BE2C (cell line): ENCODE measurements around the gene SYNE3.

ENCODE experiments used
- DNase-seq: peaks from one replicate; pipeline ENCODE4 v3.0.0-alpha.2; 2020
- H3K27me3 ChIP-seq: fragments of 250-450 bp; sonication (Bioruptor Pico); 2 replicates; pipeline ENCODE4 v1.5.1; 2020; ENCODE audit warnings: mild to moderate bottlenecking
- H3K36me3 ChIP-seq: fragments of 250-450 bp; sonication (Bioruptor Pico); 2 replicates; pipeline ENCODE4 v1.5.1; 2020; ENCODE audit warnings: mild to moderate bottlenecking
- H3K4me1 ChIP-seq: fragments of 250-450 bp; sonication (Bioruptor Pico); 2 replicates; pipeline ENCODE4 v1.5.1; 2020
- H3K4me3 ChIP-seq: 2 replicates; pipeline ENCODE4 v1.5.1; 2011; ENCODE audit warnings: low read depth, low read length
- H3K9me3 ChIP-seq: fragments of 250-450 bp; sonication (Bioruptor Pico); 2 replicates; pipeline ENCODE4 v1.5.1; 2020
- CTCF ChIP-seq: IDR thresholded peaks from 2 replicates; pipeline ENCODE4 v1.5.1; 2012; ENCODE audit warnings: mild to moderate bottlenecking, low read depth, low read length

The SYNE3 gene

GRCh38 chr14:95477411-95478269 is 38.8 kb downstream of the SYNE3 start:
- TF ChIP-seq CTCF = no peak
- Histone ChIP-seq H3K36me3 (no peaks in the 10 kb centered on the region), H3K9me3 (no peaks in the 10 kb centered on the region), H3K4me1 (peaks cover 16% of the 10 kb centered on the region), H3K4me3 (no peak overlapping the region), H3K27me3 (no peaks in the 10 kb centered on the region)
- DNase-seq = no peak

GRCh38 chr14:95476747-95477146 is 39.7 kb downstream of the SYNE3 start:
- no peaks in the 10 kb centered on the region for H3K36me3 ChIP-seq

GRCh38 chr14:95475540-95476240 is 40.8 kb downstream of the SYNE3 start:
- no peaks in the 10 kb centered on the region for H3K9me3 ChIP-seq
- DNase-seq = no peak
- no peak overlapping the region for H3K4me3 ChIP-seq
- H3K36me3 ChIP-seq = no peaks in the 10 kb centered on the region
- no peaks in the 10 kb centered on the region for H3K27me3 ChIP-seq
- peaks cover 3% of the 10 kb centered on the region; the same call in 1 of the 2 replicates for H3K4me1 ChIP-seq
- TF ChIP-seq CTCF = no peak

More at GRCh38 chr14:95476747-95477146, 39.7 kb downstream of the SYNE3 start:
- no peaks in the 10 kb centered on the region for H3K9me3 ChIP-seq
- TF ChIP-seq CTCF = no peak
- H3K4me1 ChIP-seq = peaks cover 13% of the 10 kb centered on the region
- no peak for DNase-seq
- no peaks in the 10 kb centered on the region for H3K27me3 ChIP-seq
- H3K4me3 ChIP-seq = no peak overlapping the region

GRCh38 chr14:95474941-95475340 is 41.5 kb downstream of the SYNE3 start:
- Histone ChIP-seq H3K27me3 (no peaks in the 10 kb centered on the region), H3K4me3 (no peak overlapping the region), H3K36me3 (no peaks in the 10 kb centered on the region), H3K4me1 (peaks cover 3% of the 10 kb centered on the region; the same call in 1 of the 2 replicates), H3K9me3 (no peaks in the 10 kb centered on the region)
- DNase-seq = no peak
- TF ChIP-seq CTCF = no peak

GRCh38 chr14:95474486-95474885 is 42.0 kb downstream of the SYNE3 start:
- Histone ChIP-seq H3K27me3 (no peaks in the 10 kb centered on the region), H3K36me3 (no peaks in the 10 kb centered on the region), H3K9me3 (no peaks in the 10 kb centered on the region), H3K4me3 (no peak overlapping the region), H3K4me1 (peaks cover 3% of the 10 kb centered on the region; the same call in 1 of the 2 replicates)
- no peak for DNase-seq
- TF ChIP-seq CTCF = no peak

GRCh38 chr14:95472819-95473251 is 43.6 kb downstream of the SYNE3 start:
- no peak for TF ChIP-seq CTCF
- Histone ChIP-seq H3K36me3 (no peaks in the 10 kb centered on the region), H3K27me3 (no peaks in the 10 kb centered on the region), H3K4me1 (peaks cover 4% of the 10 kb centered on the region; the same call in 1 of the 2 replicates), H3K9me3 (no peaks in the 10 kb centered on the region), H3K4me3 (no peak overlapping the region)
- peak; percentile 38 for DNase-seq
